Measurements from ENCODE around the gene GALNTL6. TPM values are rescaled to one million over a fixed set of nuclear protein-coding genes. Genes with fewer than 3 reads are reported as not detected.

GALNTL6 gene
- total RNA-seq, 1 donor from 2014 or later, result not detected

- no peak for DNase-seq (ENCODE audit: low read depth)
- no peaks in the 10 kb centered on the region for H3K27me3 ChIP-seq (ENCODE audit: control insufficient read depth, insufficient read depth, low read length)
- FAIRE-seq, result no peak
- H3K36me3 ChIP-seq (ENCODE audit: control insufficient read depth, insufficient read depth, low read length), result no peaks in the 10 kb centered on the region
- no peak overlapping the region for H3K4me3 ChIP-seq (ENCODE audit: low read depth, low read length)
- no peak for TF ChIP-seq CTCF (IDR thresholded peaks at IDR 0.05; ENCODE audit: insufficient read depth, low read length, severe bottlenecking)
These were observed 36.5 kb downstream of the GALNTL6 start for GRCh38 chr4:171849686-171850222.

- Histone ChIP-seq H3K27me3 (ENCODE audit: control insufficient read depth, insufficient read depth, low read length) (no peaks in the 10 kb centered on the region), H3K4me3 (ENCODE audit: low read depth, low read length) (no peak overlapping the region), H3K36me3 (ENCODE audit: control insufficient read depth, insufficient read depth, low read length) (no peaks in the 10 kb centered on the region)
- no peak for FAIRE-seq
- no peak for TF ChIP-seq CTCF (IDR thresholded peaks at IDR 0.05; ENCODE audit: insufficient read depth, low read length, severe bottlenecking)
- DNase-seq (ENCODE audit: low read depth), result no peak
These were observed 38.1 kb downstream of the GALNTL6 start for GRCh38 chr4:171851295-171851694.

GRCh38 chr4:171857302-171858012 lies 44.3 kb downstream of the GALNTL6 start:
- Histone ChIP-seq H3K36me3 (ENCODE audit: control insufficient read depth, insufficient read depth, low read length) (no peaks in the 10 kb centered on the region), H3K4me3 (ENCODE audit: low read depth, low read length) (no peak overlapping the region), H3K27me3 (ENCODE audit: control insufficient read depth, insufficient read depth, low read length) (no peaks in the 10 kb centered on the region)
- DNase-seq (ENCODE audit: low read depth) (no peak), FAIRE-seq (no peak)
- TF ChIP-seq CTCF (IDR thresholded peaks at IDR 0.05; ENCODE audit: insufficient read depth, low read length, severe bottlenecking), result no peak

- DNase-seq (ENCODE audit: low read depth) (no peak), FAIRE-seq (no peak)
- Histone ChIP-seq H3K27me3 (ENCODE audit: control insufficient read depth, insufficient read depth, low read length) (no peaks in the 10 kb centered on the region), H3K36me3 (ENCODE audit: control insufficient read depth, insufficient read depth, low read length) (no peaks in the 10 kb centered on the region), H3K4me3 (ENCODE audit: low read depth, low read length) (no peak overlapping the region)
- no peak for TF ChIP-seq CTCF (IDR thresholded peaks at IDR 0.05; ENCODE audit: insufficient read depth, low read length, severe bottlenecking)
These were observed 62.1 kb downstream of the GALNTL6 start for GRCh38 chr4:171875291-171875690.

GRCh38 chr4:171876636-171877035 lies 63.4 kb downstream of the GALNTL6 start:
- DNase-seq (ENCODE audit: low read depth) (no peak), FAIRE-seq (no peak)
- no peak overlapping the region for H3K4me3 ChIP-seq (ENCODE audit: low read depth, low read length)
- no peaks in the 10 kb centered on the region for H3K27me3 ChIP-seq (ENCODE audit: control insufficient read depth, insufficient read depth, low read length)
- H3K36me3 ChIP-seq (ENCODE audit: control insufficient read depth, insufficient read depth, low read length), result no peaks in the 10 kb centered on the region
- TF ChIP-seq CTCF (IDR thresholded peaks at IDR 0.05; ENCODE audit: insufficient read depth, low read length, severe bottlenecking), result no peak

- no peaks in the 10 kb centered on the region for H3K36me3 ChIP-seq (ENCODE audit: control insufficient read depth, insufficient read depth, low read length)
- DNase-seq (ENCODE audit: low read depth) (peak; percentile 54), FAIRE-seq (no peak)
- H3K27me3 ChIP-seq (ENCODE audit: control insufficient read depth, insufficient read depth, low read length), result no peaks in the 10 kb centered on the region
- no peak for TF ChIP-seq CTCF (IDR thresholded peaks at IDR 0.05; ENCODE audit: insufficient read depth, low read length, severe bottlenecking)
- H3K4me3 ChIP-seq (ENCODE audit: low read depth, low read length), result no peak overlapping the region
These were observed 66.9 kb downstream of the GALNTL6 start for GRCh38 chr4:171880136-171880535.
